Mammary epithelial cell (primary cell): ENCODE results near the gene TLE6.
"Not testable (repeated sequence)": the region's sequence is repeated elsewhere in the genome, so short reads cannot be mapped to it uniquely, and the experiment has no call there.

Experiments
- CTCF ChIP-seq, 2 donors: IDR thresholded peaks in 1 of 2; conservative IDR thresholded peaks in 1 of 2; 2 replicates each; pipeline ENCODE4 v1.5.1; 2011 to 2012; ENCODE audit warnings: inconsistent platforms in 2 of 2, low read length in 2 of 2, mild to moderate bottlenecking in 2 of 2, control low read depth in 1 of 2, low read depth in 1 of 2; ENCODE audit not compliant: insufficient read depth in 1 of 2; ENCODE audit errors: extremely low read depth in 1 of 2
- EZH2 ChIP-seq: IDR thresholded peaks from 2 replicates; pipeline ENCODE4 v1.6.1; 2012; ENCODE audit warnings: low read length, inconsistent platforms, borderline replicate concordance

- TF ChIP-seq EZH2; CTCF (conservative IDR thresholded peaks at IDR 0.05 in 1 of 2, IDR thresholded peaks at IDR 0.05 in 1 of 2; ENCODE audit: extremely low read depth in 1 of 2, insufficient read depth in 1 of 2, low read depth in 1 of 2, low read length in 2 of 2): not testable (repeated sequence)
Observed at GRCh38 chr19:3036977-3037544, 59.7 kb downstream of the TLE6 start.
